ENCODE measurements around the gene FYB2. TPM values are rescaled to one million over a fixed set of nuclear protein-coding genes. Genes with fewer than 3 reads are reported as not detected.

FYB2 gene
- polyA plus RNA-seq, 1 donor (not counting 4 experiments of a cell fraction or from before 2014, with no cell fraction given) = not detected

DNA sequence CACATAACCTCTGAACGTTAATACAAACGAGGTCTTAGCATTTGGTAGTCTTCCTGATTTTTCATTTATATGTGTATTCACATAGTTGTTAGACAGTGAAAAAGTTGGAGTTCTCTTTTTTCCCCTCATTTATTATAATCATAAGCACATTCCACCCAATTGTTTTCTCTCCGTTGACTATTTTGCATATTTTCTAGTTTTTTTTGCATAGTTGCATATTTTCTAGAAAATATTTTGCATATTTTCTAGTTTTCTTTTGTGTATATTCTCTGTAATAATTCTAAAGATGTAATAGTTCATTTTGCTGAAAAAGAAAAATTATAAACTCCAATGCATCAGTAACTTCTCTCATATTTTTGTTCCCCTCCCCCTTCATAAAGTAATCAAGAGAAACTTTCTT, 47.5 kb downstream of the FYB2 start:
- FAIRE-seq = no peak
- Histone ChIP-seq H3K27ac (ENCODE audit: control insufficient read depth, insufficient read depth, low read length) (no peak overlapping the region), H3K36me3 (ENCODE audit: control insufficient read depth in 2 of 2, extremely low read depth in 1 of 2, insufficient read depth in 2 of 2, low read length in 2 of 2) (no peaks in the 10 kb centered on the region), H3K4me2 (ENCODE audit: control insufficient read depth, extremely low read depth, insufficient read depth, low read depth, low read length) (no peak overlapping the region), H3K9ac (ENCODE audit: control insufficient read depth, extremely low read depth, insufficient read depth, low read length) (no peak overlapping the region), H3K9me1 (ENCODE audit: control insufficient read depth, extremely low read depth, insufficient read depth, low read length) (no peaks in the 10 kb centered on the region), H4K20me1 (ENCODE audit: control insufficient read depth, extremely low read depth, insufficient read depth, low read length) (no peaks in the 10 kb centered on the region), H3K9me3 (ENCODE audit: control insufficient read depth, low read depth, low read length) (no peaks in the 10 kb centered on the region), H3K79me2 (ENCODE audit: control insufficient read depth, insufficient read depth, low read length) (no peaks in the 10 kb centered on the region), H3K4me3 (ENCODE audit: control insufficient read depth in 2 of 3, extremely low read depth in 1 of 3, insufficient read depth in 2 of 3, low read depth in 1 of 3, low read length in 3 of 3) (no peak overlapping the region), H3K4me1 (ENCODE audit: control insufficient read depth, extremely low read depth, insufficient read depth, low read length) (no peaks in the 10 kb centered on the region), H2AFZ (ENCODE audit: control insufficient read depth, low read length) (no peak overlapping the region), H3K27me3 (ENCODE audit: control insufficient read depth, extremely low read depth, insufficient read depth, low read length) (no peaks in the 10 kb centered on the region)
- dilution Hi-C loops (cut with MboI; ENCODE audit: extremely low pct_ligation_motif_present, low sequenced_read_pairs) = no loop called here
- no peak for DNase-seq (ENCODE audit: low read depth, low spot score)
- TF ChIP-seq EZH2 (IDR thresholded peaks at IDR 0.05; ENCODE audit: low read length) (no peak), CTCF (optimal IDR thresholded peaks at IDR 0.05 in 1 of 3, IDR thresholded peaks at IDR 0.05 in 1 of 3, conservative IDR thresholded peaks at IDR 0.05 in 1 of 3; ENCODE audit: extremely low read depth in 1 of 3, insufficient read depth in 2 of 3, low read length in 3 of 3) (no peak)

DNA sequence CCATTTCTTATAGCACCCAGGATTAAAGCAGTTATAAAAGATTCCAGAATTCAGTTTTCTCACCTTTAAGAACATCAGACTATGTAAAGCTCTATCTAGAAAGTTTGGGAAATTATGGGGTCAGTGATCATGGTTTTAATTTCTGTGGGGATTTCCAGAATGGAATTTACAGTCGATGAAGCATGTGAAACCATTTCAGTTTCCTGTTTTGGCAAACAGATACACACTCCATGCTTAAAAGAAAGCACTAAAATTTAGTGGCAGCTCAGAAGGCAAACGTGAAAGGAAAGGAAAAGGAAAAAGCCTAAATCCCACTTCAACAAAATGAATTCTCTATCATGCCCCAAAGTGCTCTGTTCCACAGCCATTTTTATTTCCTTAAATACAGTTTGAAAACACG, 60.4 kb downstream of the FYB2 start:
- no peaks in the 10 kb centered on the region for H4K20me1 ChIP-seq (ENCODE audit: control insufficient read depth, extremely low read depth, insufficient read depth, low read length)
- DNase-seq (ENCODE audit: low read depth, low spot score) = no peak
- FAIRE-seq = no peak
- no peak overlapping the region for H3K4me2 ChIP-seq (ENCODE audit: control insufficient read depth, extremely low read depth, insufficient read depth, low read depth, low read length)
- no peaks in the 10 kb centered on the region for H3K9me1 ChIP-seq (ENCODE audit: control insufficient read depth, extremely low read depth, insufficient read depth, low read length)
- no peak overlapping the region for H3K9ac ChIP-seq (ENCODE audit: control insufficient read depth, extremely low read depth, insufficient read depth, low read length)
- H3K79me2 ChIP-seq (ENCODE audit: control insufficient read depth, insufficient read depth, low read length) = no peaks in the 10 kb centered on the region
- dilution Hi-C loops (cut with MboI; ENCODE audit: extremely low pct_ligation_motif_present, low sequenced_read_pairs) = no loop called here
- H3K27ac ChIP-seq (ENCODE audit: control insufficient read depth, insufficient read depth, low read length) = no peak overlapping the region
- H3K27me3 ChIP-seq (ENCODE audit: control insufficient read depth, extremely low read depth, insufficient read depth, low read length) = no peaks in the 10 kb centered on the region
- H3K36me3 ChIP-seq (ENCODE audit: control insufficient read depth in 2 of 2, extremely low read depth in 1 of 2, insufficient read depth in 2 of 2, low read length in 2 of 2) = no peaks in the 10 kb centered on the region
- H3K4me1 ChIP-seq (ENCODE audit: control insufficient read depth, extremely low read depth, insufficient read depth, low read length) = no peaks in the 10 kb centered on the region
- no peak overlapping the region for H3K4me3 ChIP-seq (ENCODE audit: control insufficient read depth in 2 of 3, extremely low read depth in 1 of 3, insufficient read depth in 2 of 3, low read depth in 1 of 3, low read length in 3 of 3)
- TF ChIP-seq EZH2 (IDR thresholded peaks at IDR 0.05; ENCODE audit: low read length) = no peak
- no peak for TF ChIP-seq CTCF (optimal IDR thresholded peaks at IDR 0.05 in 1 of 3, IDR thresholded peaks at IDR 0.05 in 1 of 3, conservative IDR thresholded peaks at IDR 0.05 in 1 of 3; ENCODE audit: extremely low read depth in 1 of 3, insufficient read depth in 2 of 3, low read length in 3 of 3)
- H2AFZ ChIP-seq (ENCODE audit: control insufficient read depth, low read length) = no peak overlapping the region
- H3K9me3 ChIP-seq (ENCODE audit: control insufficient read depth, low read depth, low read length) = no peaks in the 10 kb centered on the region
